Nephron (organoid): ENCODE measurements around the gene TES.

Source experiments
- H3K27ac Mint-ChIP-seq, 3 experiments: 2 replicates each; pipeline ENCODE4 v1.8.0; 2020; ENCODE audit warnings: mixed read lengths in 3 of 3, mild to moderate bottlenecking in 2 of 3, moderate library complexity in 1 of 3
- H3K27me3 Mint-ChIP-seq: 2 replicates; pipeline ENCODE4 v1.8.0; 2021; ENCODE audit warnings: low read depth, mild to moderate bottlenecking, moderate library complexity, mixed read lengths
- H3K36me3 Mint-ChIP-seq: 2 replicates; pipeline ENCODE4 v1.8.0; 2020; ENCODE audit warnings: low read depth, mixed read lengths
- H3K4me1 Mint-ChIP-seq: 2 replicates; pipeline ENCODE4 v1.8.0; 2020; ENCODE audit warnings: mixed read lengths
- H3K4me3 Mint-ChIP-seq, 3 experiments: 2 replicates each; pipeline ENCODE4 v1.8.0; 2020; ENCODE audit warnings: mild to moderate bottlenecking in 3 of 3, mixed read lengths in 3 of 3, moderate library complexity in 2 of 3
- H3K9me3 Mint-ChIP-seq: 2 replicates; pipeline ENCODE4 v1.8.0; 2020; ENCODE audit warnings: mixed read lengths
- TF ChIP-seq, protein P1 (sequence below), 3 experiments: fragments of 200-600 bp; sonication (generic); IDR thresholded peaks; one replicate each; pipeline ENCODE4 v1.5.0; 2021; ENCODE audit warnings: antibody characterized with exemption in 3 of 3; ENCODE audit not compliant: unreplicated experiment in 3 of 3

The TES gene

DNA sequence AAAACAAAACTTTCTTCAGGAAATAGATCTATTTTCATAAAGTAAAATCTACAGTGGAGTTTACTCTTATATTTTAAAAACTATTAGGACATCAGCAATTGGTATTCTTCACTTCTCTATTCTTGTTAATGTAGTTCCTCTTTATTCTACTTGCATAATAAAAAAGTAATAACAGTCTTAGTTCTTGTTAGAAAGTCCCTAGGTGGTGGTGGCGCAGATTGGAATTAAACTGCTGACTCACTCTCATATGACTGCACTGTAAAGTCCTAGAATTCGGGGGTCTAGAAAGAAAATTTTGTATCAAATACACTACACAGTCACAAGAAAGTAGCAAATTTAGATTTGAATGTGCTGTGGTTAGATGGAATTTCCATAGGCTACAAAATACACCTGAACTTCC, 44.6 kb upstream of the TES start:
- TF ChIP-seq, protein P1, sequence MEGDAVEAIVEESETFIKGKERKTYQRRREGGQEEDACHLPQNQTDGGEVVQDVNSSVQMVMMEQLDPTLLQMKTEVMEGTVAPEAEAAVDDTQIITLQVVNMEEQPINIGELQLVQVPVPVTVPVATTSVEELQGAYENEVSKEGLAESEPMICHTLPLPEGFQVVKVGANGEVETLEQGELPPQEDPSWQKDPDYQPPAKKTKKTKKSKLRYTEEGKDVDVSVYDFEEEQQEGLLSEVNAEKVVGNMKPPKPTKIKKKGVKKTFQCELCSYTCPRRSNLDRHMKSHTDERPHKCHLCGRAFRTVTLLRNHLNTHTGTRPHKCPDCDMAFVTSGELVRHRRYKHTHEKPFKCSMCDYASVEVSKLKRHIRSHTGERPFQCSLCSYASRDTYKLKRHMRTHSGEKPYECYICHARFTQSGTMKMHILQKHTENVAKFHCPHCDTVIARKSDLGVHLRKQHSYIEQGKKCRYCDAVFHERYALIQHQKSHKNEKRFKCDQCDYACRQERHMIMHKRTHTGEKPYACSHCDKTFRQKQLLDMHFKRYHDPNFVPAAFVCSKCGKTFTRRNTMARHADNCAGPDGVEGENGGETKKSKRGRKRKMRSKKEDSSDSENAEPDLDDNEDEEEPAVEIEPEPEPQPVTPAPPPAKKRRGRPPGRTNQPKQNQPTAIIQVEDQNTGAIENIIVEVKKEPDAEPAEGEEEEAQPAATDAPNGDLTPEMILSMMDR (IDR thresholded peaks at IDR 0.05; ENCODE audit: unreplicated experiment in 3 of 3), result no peak
- H3K36me3 Mint-ChIP-seq, result no peaks in the 10 kb centered on the region
- no peak overlapping the region for H3K27ac Mint-ChIP-seq
- no peak overlapping the region for H3K4me3 Mint-ChIP-seq
- H3K9me3 Mint-ChIP-seq, result no peaks in the 10 kb centered on the region
- H3K4me1 Mint-ChIP-seq, result peaks cover 6% of the 10 kb centered on the region
- H3K27me3 Mint-ChIP-seq, result peaks cover 7% of the 10 kb centered on the region

DNA sequence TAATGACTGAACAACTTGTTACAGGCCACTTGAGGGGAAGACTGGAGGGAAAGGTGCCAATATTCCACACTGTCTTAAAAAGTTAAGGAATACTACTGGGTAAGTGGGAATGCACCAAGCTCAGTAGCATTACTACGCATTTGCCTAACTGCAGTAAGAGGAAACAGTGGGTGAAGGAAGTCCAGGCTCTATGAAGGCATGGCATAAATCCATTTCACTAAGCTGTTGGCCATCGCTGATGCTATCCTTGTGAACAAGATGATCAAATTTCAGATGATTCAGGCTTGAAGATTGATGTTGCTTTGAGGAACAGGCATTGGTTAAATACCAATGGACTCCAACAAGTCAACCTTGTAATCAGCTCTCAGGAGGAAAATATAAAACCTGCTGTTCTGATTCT, 44.2 kb upstream of the TES start:
- no peaks in the 10 kb centered on the region for H3K9me3 Mint-ChIP-seq
- H3K27me3 Mint-ChIP-seq, result peaks cover 11% of the 10 kb centered on the region
- H3K4me1 Mint-ChIP-seq, result peaks cover 6% of the 10 kb centered on the region
- H3K27ac Mint-ChIP-seq, result no peak overlapping the region
- no peaks in the 10 kb centered on the region for H3K36me3 Mint-ChIP-seq
- TF ChIP-seq, protein P1 (IDR thresholded peaks at IDR 0.05; ENCODE audit: unreplicated experiment in 3 of 3), result no peak
- no peak overlapping the region for H3K4me3 Mint-ChIP-seq

DNA sequence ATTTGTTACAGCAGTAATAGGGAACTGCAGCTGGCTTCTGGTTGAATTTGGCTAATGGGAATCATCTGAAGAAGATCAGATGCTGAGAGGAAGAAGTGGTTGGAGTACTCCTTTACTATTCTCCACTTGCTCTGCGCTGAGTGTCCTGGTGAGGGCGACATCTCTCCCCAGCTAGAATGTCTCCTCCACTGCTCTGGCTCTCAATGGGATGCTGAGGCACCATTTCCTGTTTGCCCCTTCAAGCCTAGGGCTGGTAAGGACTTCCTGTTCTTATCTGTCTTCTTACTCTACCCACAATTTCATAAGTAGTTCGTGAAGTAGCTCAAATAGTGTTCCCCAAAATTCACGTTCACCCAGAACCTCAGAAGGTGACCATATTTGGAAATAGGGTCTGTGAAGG, 43.2 kb upstream of the TES start:
- TF ChIP-seq, protein P1 (IDR thresholded peaks at IDR 0.05; ENCODE audit: unreplicated experiment in 3 of 3), result no peak
- H3K9me3 Mint-ChIP-seq, result no peaks in the 10 kb centered on the region
- no peaks in the 10 kb centered on the region for H3K4me1 Mint-ChIP-seq

DNA sequence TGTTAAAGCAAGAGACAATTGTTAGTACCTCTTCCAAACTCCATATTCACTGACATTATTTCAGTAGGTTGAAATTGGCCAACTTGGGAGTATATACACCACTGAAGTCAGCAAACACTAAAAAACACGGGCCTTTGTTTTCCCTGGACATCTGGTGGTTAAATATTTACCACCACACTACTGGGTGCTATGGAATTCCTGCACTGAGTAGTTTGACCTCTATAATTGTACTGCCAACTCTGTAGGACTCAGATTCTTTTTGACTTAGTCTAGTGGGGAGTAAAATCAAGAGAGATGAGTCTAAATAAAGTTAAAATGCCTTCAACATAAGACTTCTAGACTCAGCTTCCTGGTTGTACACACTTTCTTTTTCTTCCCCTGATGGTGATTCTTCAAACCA, 41.3 kb upstream of the TES start:
- TF ChIP-seq, protein P1 (IDR thresholded peaks at IDR 0.05; ENCODE audit: unreplicated experiment in 3 of 3), result no peak
- Mint-ChIP-seq H3K4me1 (no peaks in the 10 kb centered on the region), H3K36me3 (no peaks in the 10 kb centered on the region), H3K27ac (peak overlapping the region in 2 of 3 experiments; percentile 3 to 80), H3K27me3 (peaks cover 13% of the 10 kb centered on the region), H3K4me3 (no peak overlapping the region), H3K9me3 (no peaks in the 10 kb centered on the region)

More for the DNA sequence above, 43.2 kb upstream of the TES start:
- Mint-ChIP-seq H3K4me3 (no peak overlapping the region), H3K36me3 (no peaks in the 10 kb centered on the region), H3K27ac (no peak overlapping the region), H3K27me3 (peaks cover 15% of the 10 kb centered on the region)

DNA sequence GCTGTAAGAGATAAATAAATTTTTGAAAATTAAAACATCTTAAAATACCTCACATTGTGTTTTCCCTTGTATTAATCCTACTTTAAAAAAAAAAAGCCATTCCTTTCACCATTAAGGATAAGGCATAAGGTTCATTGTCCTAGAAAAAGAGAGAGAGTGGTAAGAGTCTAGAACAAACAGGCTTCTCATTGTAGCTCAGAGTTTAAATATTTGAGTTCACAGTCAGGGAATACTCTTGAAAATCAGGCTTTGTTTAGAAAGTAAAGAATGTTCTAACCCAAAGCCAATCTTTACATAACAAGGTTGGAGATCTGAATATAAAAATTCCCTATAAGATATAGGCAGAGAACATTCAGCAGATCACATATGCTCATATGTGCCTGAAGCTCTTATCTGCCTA, 40.2 kb upstream of the TES start:
- Mint-ChIP-seq H3K4me3 (no peak overlapping the region), H3K27me3 (peaks cover 12% of the 10 kb centered on the region), H3K36me3 (peaks cover 2% of the 10 kb centered on the region), H3K27ac (no peak overlapping the region), H3K9me3 (peaks cover 5% of the 10 kb centered on the region), H3K4me1 (no peaks in the 10 kb centered on the region)
- TF ChIP-seq, protein P1 (IDR thresholded peaks at IDR 0.05; ENCODE audit: unreplicated experiment in 3 of 3), result no peak

DNA sequence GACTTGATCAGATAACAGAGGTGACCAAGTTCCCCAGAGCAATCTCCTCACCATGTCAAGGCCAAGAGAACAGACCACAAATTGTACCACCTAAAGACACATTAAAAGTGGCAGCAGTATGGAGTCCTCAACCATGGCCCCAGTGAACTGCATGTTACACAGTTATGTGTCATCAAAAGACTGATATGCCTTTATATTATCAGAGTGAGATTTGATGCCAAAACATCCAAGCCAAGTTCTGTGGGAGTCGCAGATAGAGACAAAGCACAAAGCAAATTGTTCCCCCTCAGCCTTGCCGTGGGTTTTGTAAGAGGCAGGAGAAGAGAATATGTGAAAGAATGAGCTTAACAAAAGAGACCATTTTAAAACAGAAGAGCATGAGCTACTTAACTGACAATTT, 39.2 kb upstream of the TES start:
- Mint-ChIP-seq H3K27me3 (peaks cover 12% of the 10 kb centered on the region), H3K4me3 (no peak overlapping the region), H3K4me1 (no peaks in the 10 kb centered on the region), H3K36me3 (peaks cover 5% of the 10 kb centered on the region), H3K9me3 (peaks cover 10% of the 10 kb centered on the region), H3K27ac (no peak overlapping the region)
- TF ChIP-seq, protein P1 (IDR thresholded peaks at IDR 0.05; ENCODE audit: unreplicated experiment in 3 of 3), result no peak
